ENCODE measurements around the gene PLAGL1.

Gene PLAGL1

DNA sequence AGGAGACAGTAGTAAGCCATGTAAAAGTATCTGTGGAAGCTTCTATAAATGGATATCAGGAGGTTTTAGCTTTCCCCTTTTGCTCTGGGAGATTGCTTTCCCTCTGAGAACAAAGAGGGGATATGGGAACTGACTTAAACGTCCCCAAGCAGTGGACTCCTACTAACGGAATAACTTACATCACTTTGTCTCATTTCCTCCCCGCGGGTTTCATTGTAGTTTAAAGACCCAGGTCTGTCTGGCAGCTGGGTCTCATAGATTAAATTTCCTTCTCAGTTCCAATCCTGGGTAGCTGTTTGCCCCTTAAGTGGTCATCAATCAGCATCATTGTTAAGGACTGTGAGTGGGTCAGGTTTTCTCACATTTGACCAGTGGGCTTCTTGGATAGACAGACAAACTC is 68.7 kb downstream of the PLAGL1 start:
- CTCF ChIA-PET: interaction anchor here (0.8 to 1.3 kb wide), 3 partner anchors 16 to 74 kb away, joined by 3 to 4 read pairs (median 3); no protein-coding TSS in a partner anchor
- POLR2A ChIA-PET (ENCODE audit: low non-redundant PET): no interaction called here

DNA sequence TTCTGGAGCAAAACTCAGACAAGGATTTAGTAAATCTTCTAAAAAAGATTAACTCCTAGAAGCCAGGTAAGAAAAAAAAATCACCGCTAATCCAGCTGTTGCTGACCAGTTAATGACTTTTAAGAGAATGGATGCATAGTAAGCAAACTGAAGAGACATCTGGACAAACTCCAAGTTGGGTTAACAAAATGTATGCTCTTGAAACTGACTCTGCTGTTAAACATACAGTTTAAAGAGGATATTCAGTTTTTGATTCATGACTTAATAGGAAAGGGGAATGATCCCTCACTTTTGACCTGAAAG is 70.4 kb downstream of the PLAGL1 start:
- CTCF ChIA-PET: interaction anchor here (0.5 kb wide), 1 partner anchor 85 kb away, joined by 4 read pairs; no protein-coding TSS in a partner anchor
- no peak for DNase-seq (ENCODE audit: low spot score)
- POLR2A ChIA-PET (ENCODE audit: low non-redundant PET): no interaction called here
- H3K27ac ChIP-seq: no peak overlapping the region
- TF ChIP-seq, protein P1, sequence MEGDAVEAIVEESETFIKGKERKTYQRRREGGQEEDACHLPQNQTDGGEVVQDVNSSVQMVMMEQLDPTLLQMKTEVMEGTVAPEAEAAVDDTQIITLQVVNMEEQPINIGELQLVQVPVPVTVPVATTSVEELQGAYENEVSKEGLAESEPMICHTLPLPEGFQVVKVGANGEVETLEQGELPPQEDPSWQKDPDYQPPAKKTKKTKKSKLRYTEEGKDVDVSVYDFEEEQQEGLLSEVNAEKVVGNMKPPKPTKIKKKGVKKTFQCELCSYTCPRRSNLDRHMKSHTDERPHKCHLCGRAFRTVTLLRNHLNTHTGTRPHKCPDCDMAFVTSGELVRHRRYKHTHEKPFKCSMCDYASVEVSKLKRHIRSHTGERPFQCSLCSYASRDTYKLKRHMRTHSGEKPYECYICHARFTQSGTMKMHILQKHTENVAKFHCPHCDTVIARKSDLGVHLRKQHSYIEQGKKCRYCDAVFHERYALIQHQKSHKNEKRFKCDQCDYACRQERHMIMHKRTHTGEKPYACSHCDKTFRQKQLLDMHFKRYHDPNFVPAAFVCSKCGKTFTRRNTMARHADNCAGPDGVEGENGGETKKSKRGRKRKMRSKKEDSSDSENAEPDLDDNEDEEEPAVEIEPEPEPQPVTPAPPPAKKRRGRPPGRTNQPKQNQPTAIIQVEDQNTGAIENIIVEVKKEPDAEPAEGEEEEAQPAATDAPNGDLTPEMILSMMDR (conservative IDR thresholded peaks at IDR 0.05; ENCODE audit: low read depth): no peak

More for the DNA sequence above, 68.7 kb downstream of the PLAGL1 start:
- TF ChIP-seq, protein P1 (conservative IDR thresholded peaks at IDR 0.05; ENCODE audit: low read depth): no peak
- no peak overlapping the region for H3K27ac ChIP-seq
- no peak for DNase-seq (ENCODE audit: low spot score)

DNA sequence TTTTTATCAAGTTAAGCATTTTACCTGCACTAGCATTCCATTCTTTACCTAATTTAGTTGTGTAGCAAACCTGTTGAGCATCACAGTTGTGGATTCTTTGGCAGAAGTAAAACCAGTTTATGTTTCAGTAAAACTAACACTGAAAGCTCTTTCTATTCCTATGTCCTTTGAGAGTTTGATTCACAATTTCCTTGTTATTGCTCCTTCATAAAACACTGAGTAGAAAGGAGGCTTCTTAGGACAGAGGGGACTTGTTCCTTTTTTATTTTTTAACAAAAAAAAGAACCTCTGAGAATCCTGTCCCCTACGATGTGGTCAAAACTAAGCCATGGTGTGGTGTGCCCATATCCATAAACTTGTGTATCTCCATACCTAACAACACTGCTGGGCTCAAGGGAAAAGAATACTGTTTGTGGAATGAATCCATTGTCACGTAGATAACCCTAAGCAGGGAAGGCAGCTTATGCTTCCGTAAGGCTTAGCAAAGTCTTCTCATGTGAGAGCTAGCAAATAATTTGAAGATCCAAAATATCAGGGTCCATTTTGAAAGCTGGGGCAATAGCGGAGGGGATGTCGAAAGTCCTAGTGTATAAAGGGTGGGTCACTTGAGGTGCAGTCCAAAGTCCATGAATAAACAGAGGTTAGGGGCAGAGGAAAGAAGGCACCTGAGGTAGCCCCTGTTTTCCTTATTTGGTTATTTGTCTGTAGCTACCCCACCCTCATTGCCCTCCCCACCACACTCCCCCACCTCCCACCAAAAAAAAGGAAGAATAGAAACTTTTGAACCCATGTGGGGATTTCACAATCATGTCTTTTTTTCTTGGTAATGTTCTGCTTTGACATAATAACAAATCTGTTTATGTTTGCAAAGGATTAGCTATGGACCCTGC is 71.0 kb downstream of the PLAGL1 start:
- CTCF ChIA-PET: interaction anchor here (0.5 kb wide), 1 partner anchor 86 kb away, joined by 4 read pairs; no protein-coding TSS in a partner anchor
- no peak overlapping the region for H3K27ac ChIP-seq
- POLR2A ChIA-PET (ENCODE audit: low non-redundant PET): no interaction called here

DNA sequence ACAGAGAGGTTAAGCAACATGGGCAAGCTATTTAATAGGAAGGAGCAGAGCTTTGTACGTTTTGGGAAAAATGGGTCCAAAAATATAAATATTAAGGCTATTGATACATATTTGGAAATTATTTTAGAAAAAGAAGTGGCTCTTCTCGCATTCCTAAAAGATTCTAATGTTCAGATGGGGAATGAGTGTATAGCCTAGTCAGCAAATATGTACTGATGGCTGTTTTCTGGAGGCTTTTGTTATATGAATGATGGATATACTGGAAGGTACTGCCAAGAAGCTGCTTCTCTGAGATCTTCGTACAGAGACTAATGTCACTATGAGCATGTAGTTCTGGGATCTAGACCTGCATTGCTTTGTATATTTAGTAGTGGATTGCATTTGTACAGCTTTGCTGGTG is 71.7 kb downstream of the PLAGL1 start:
- POLR2A ChIA-PET (ENCODE audit: low non-redundant PET): no interaction called here
- CTCF ChIA-PET: no interaction called here
- no peak overlapping the region for H3K27ac ChIP-seq
- no peak for DNase-seq (ENCODE audit: low spot score)
- TF ChIP-seq, protein P1 (conservative IDR thresholded peaks at IDR 0.05; ENCODE audit: low read depth): no peak

More for the DNA sequence above, 71.0 kb downstream of the PLAGL1 start:
- TF ChIP-seq, protein P1 (conservative IDR thresholded peaks at IDR 0.05; ENCODE audit: low read depth): no peak
- no peak for DNase-seq (ENCODE audit: low spot score)

DNA sequence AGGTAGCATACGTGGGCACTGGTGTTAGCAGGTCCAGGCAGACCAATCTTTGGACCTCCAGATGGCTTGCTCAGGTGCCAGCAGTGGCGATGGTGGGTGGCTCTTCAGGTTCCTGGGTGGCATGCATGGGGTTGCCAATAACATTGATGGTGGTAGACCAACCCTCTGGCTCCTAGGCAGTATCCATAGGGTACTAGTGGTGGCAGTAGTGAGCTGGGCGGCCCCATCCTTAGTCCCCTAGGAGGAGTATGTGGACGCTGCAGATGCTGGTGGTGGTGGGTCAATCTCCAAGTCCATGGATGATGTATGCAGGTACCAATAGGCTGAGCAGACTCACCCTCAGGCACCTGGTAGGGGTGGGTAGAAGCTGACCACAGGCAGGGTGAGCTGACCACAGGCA is 73.2 kb downstream of the PLAGL1 start:
- POLR2A ChIA-PET (ENCODE audit: low non-redundant PET): no interaction called here
- TF ChIP-seq, protein P1 (conservative IDR thresholded peaks at IDR 0.05; ENCODE audit: low read depth): no peak
- CTCF ChIA-PET: no interaction called here
- H3K27ac ChIP-seq: no peak overlapping the region
- DNase-seq (ENCODE audit: low spot score): no peak

DNA sequence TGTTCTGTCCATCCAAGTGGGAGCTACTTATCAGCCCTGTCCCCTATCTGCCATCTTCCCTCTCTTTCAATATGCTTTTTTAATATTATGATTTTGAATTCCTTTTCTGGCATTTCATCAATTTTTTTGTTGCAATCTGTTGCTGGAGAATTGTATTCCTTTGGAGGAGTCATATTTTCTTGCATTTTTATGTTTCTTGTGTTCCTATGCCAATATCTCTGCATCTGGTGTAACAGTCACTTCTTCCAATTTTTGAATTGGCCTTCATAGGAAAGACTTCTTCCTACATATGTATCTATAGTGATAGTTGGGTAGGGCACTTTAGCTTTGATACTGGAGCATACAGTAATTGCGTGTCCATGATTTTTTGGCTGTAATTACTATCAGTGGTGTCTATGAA is 73.7 kb downstream of the PLAGL1 start:
- CTCF ChIA-PET: no interaction called here
- TF ChIP-seq, protein P1 (conservative IDR thresholded peaks at IDR 0.05; ENCODE audit: low read depth): no peak
- no peak for DNase-seq (ENCODE audit: low spot score)
- H3K27ac ChIP-seq: no peak overlapping the region
- POLR2A ChIA-PET (ENCODE audit: low non-redundant PET): no interaction called here
